ENCODE results near the gene GADD45B.
"Not testable (repeated sequence)": the region's sequence is repeated elsewhere in the genome, so short reads cannot be mapped to it uniquely, and the experiment has no call there.

Gene GADD45B

DNA sequence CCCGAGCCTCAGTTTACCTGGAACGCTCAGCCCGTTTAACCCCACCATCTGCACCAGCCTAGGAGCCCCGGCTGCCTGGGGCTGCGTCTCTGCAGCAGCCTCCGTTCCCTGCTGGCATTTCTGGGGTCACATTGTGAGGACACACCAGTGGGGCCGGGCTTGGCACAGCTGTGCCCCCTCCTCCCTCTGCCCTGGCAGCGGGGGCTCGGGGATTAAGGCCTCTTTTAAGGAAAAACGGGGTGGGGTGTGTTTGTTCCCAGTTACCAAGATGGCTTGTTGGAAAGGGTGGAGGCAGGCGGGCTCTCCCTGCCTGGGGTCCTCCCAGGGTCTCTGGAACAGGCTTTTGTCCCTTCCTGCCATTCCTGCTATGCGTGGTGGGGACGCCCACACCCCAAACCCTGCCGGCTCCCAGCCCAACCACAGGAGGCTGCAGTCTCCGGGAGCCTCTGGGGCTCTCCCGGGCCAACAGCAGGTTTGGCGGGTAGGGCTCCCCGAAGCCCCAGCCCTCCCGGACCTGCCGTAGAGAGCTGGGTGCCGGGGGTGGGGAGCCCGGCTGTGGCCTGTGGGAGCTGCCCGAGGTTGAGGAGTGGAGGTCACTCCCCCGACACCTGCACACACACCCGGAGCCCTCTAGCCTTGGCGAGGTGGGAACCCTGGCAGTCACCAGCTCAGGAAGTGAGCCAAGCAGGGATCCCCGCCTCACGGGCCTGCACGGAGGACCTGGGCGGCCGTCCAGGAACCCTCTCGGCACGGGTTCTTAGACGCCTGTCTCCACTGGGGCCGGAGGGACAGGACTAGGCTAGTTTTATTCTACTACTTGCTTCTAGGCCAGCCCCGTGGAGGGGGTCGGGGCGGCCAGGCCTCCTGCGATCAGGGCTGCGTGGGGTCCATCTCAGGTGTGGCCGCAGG lies 36.9 kb downstream of the GADD45B start:
- DNase-seq (ENCODE audit: low read depth in 3 of 3, low spot score in 1 of 3): no peak

DNA sequence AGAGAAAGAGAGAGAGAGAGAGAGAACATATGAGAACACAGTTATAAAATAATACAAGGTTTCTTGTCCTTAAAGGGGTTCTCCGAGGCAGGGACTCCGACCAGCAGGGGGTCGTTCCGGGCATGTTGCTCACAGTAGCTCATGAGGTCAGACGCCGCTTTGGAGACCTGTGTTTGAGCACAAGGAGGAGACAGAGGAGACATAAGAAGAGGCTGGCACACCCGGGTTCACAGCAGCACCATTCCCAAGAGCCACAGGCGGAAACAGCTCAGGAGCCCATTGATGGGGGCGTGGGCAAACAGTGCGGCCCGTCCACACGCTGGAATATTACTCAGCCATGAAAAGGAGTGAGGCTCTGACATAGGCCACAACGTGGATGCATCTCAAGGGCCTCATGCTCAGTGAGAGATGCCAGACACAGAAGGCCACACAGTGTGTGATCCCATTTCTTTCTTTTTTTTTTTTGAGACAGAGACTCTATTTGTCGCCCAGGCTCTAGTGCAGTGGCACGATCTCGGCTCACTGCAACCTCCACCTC lies 39.1 kb downstream of the GADD45B start:
- no peak for DNase-seq (ENCODE audit: low read depth in 3 of 3, low spot score in 1 of 3)

GRCh38 chr19:2516727-2517126 lies 40.8 kb downstream of the GADD45B start:
- DNase-seq (ENCODE audit: low read depth in 3 of 3, low spot score in 1 of 3): no peak

DNA sequence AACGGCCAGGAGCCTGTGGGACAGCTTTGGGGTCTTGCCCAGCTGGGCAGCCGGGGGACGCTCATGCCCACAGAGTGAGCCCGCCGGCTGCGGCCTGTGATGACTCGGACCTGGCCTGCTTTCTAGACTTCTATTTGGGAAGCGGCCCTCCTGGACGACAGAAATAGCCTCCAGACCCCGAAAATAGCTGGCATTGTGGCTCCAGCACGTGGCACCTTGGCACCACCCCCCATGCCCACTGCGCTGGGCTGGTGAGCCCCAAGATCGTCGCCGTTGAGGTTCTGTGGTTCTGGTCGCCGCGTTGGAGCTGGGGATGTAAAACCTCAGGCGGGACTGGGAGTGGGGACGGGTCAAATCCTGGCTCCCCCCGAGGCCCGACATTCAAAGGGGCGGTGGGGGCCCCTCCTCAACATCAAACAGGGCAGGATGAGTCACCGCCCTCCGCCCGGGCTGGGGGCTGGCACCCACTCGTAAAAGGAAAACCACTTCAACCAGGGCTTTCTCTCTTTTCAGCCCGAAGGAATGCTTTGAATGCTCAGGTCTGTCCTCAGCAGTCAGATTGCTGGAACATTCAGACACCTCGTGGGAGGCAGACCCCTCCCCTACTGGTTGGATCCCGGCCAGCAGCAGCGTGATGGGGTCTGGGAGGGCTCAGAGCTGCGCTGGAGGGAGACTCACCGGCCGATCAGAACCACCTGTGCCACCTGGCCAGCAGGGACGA lies 42.1 kb downstream of the GADD45B start:
- no peak for DNase-seq (ENCODE audit: low read depth in 3 of 3, low spot score in 1 of 3)

- not testable (repeated sequence) for DNase-seq (ENCODE audit: low read depth in 3 of 3, low spot score in 1 of 3)
These were observed 42.9 kb downstream of the GADD45B start for GRCh38 chr19:2518856-2519255.

DNA sequence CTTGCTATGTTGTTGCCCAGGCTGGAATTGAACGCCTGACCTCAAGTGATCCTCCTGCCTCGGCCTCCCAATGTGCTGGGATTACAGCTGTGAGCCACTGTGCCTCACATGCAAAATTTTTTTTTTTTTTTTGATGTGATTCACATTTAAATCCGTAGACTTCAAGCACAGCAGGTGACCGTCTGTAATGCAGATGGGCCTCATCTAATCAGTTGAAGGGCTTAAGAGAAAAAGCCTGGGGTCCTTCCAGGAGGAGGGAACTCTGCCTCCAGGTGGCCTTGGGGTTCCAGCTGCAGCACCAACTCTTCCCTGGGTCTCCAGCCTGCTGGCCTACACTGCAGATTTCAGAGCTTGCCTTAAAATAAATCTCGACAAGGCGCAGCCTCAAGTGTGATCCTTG lies 43.6 kb downstream of the GADD45B start:
- DNase-seq (ENCODE audit: low read depth in 3 of 3, low spot score in 1 of 3): no peak

- no peak for DNase-seq (ENCODE audit: low read depth in 3 of 3, low spot score in 1 of 3)
These were observed 47.8 kb downstream of the GADD45B start for GRCh38 chr19:2523630-2524311.

GRCh38 chr19:2524361-2524839 lies 48.5 kb downstream of the GADD45B start:
- no peak for DNase-seq (ENCODE audit: low read depth in 3 of 3, low spot score in 1 of 3)

- no peak for DNase-seq (ENCODE audit: low read depth in 3 of 3, low spot score in 1 of 3)
These were observed 49.2 kb downstream of the GADD45B start for GRCh38 chr19:2524840-2525723.

DNA sequence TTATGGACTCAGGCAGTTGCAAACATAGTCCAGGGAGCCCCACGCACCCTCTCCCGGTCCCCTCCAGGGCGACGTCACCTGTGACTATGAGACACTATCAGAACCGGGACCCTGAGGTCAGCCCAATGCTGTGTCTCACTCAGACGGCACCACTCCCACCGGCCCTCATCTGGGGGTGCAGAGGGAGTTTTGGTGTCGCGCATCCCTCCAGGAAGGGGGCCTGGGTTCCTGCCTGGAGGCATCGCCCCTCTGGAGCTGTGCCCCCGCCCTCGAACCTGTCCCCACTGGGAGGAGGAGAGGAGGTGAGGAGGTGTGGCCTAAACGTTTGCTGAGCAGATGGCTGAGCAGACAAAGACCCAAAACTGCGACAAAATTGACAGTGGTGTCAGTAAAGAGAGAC lies 51.2 kb downstream of the GADD45B start:
- DNase-seq (ENCODE audit: low read depth in 3 of 3, low spot score in 1 of 3): no peak

DNA sequence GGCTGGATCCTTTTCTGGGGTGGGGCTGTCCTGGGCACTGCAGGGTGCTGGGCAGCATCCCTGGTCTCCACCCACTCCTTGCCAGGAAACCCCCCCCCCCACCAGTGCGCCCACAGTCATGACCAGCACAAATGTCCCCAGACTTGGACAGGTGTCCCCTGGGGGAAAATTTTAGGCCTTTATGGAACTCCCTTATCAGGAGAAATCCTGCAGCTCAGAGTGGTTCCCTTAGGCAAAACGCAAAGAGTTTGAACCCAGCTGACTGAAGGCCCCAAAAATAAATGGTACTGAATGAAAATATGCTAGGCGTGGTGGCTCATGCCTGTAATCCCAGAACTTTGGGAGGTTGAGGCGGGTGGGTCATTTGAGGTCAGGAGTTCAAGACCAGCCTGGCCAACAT lies 51.8 kb downstream of the GADD45B start:
- DNase-seq (ENCODE audit: low read depth in 3 of 3, low spot score in 1 of 3): no peak
